ENCODE results near the gene IMMP2L.

IMMP2L gene

GRCh38 chr7:111388912-111389311 is 173.4 kb downstream of the IMMP2L start:
- DNase-seq, result no peak

- DNase-seq, result no peak
Measured at GRCh38 chr7:111388016-111388415, 174.3 kb downstream of the IMMP2L start.

GRCh38 chr7:111384065-111384891 is 178.0 kb downstream of the IMMP2L start:
- DNase-seq, result no peak

- DNase-seq, result no peak
Measured at GRCh38 chr7:111383133-111383532, 179.2 kb downstream of the IMMP2L start.

GRCh38 chr7:111381590-111381989 is 180.7 kb downstream of the IMMP2L start:
- DNase-seq, result no peak

- no peak for DNase-seq
Measured at GRCh38 chr7:111380945-111381344, 181.3 kb downstream of the IMMP2L start.

- no peak for DNase-seq
Measured at GRCh38 chr7:111374027-111374426, 188.3 kb downstream of the IMMP2L start.

GRCh38 chr7:111371437-111371836 is 190.9 kb downstream of the IMMP2L start:
- no peak for DNase-seq

- no peak for DNase-seq
Measured at GRCh38 chr7:111370002-111370401, 192.3 kb downstream of the IMMP2L start.

GRCh38 chr7:111368381-111369065 is 193.8 kb downstream of the IMMP2L start:
- DNase-seq, result no peak

- no peak for DNase-seq
Measured at GRCh38 chr7:111364413-111364812, 197.9 kb downstream of the IMMP2L start.

- no peak for DNase-seq
Measured at GRCh38 chr7:111363099-111363498, 199.2 kb downstream of the IMMP2L start.

GRCh38 chr7:111362506-111363054 is 199.7 kb downstream of the IMMP2L start:
- DNase-seq, result no peak

GRCh38 chr7:111358915-111359314 is 203.4 kb downstream of the IMMP2L start:
- DNase-seq, result no peak

- no peak for DNase-seq
Measured at GRCh38 chr7:111357691-111358090, 204.6 kb downstream of the IMMP2L start.

GRCh38 chr7:111356941-111357340 is 205.4 kb downstream of the IMMP2L start:
- no peak for DNase-seq

- no peak for DNase-seq
Measured at GRCh38 chr7:111352319-111352718, 210.0 kb downstream of the IMMP2L start.

- DNase-seq, result no peak
Measured at GRCh38 chr7:111346219-111346618, 216.1 kb downstream of the IMMP2L start.

- DNase-seq, result no peak
Measured at GRCh38 chr7:111343017-111343416, 219.3 kb downstream of the IMMP2L start.

- no peak for DNase-seq
Measured at GRCh38 chr7:111339006-111339405, 223.3 kb downstream of the IMMP2L start.

GRCh38 chr7:111333010-111333409 is 229.3 kb downstream of the IMMP2L start:
- DNase-seq, result no peak

GRCh38 chr7:111330235-111330523 is 232.1 kb downstream of the IMMP2L start:
- DNase-seq, result no peak

- no peak for DNase-seq
Measured at GRCh38 chr7:111329367-111330234, 232.7 kb downstream of the IMMP2L start.
